Measurements from ENCODE around the gene ARHGAP30. TPM values are rescaled to one million over a fixed set of nuclear protein-coding genes. Genes with fewer than 3 reads are reported as not detected.

The ARHGAP30 gene
- total and polyA plus RNA-seq, 2 of the 8 experiments (the other 6 are each of a cell fraction or from before 2014, with no cell fraction given): 0.27 to 0.39 TPM

- Histone ChIP-seq H2BK15ac (ENCODE audit: low read length) (peak overlapping the region; percentile 90; the same call in 1 of the 2 replicates), H3K4me2 (ENCODE audit: insufficient read depth in 1 of 2, low read depth in 2 of 2, low read length in 2 of 2) (peak overlapping the region; percentile 53 to 71), H3K27me3 (replicated peaks in 1 of 4; ENCODE audit: control insufficient read depth in 3 of 4, extremely low read depth in 1 of 4, insufficient read depth in 3 of 4, low read length in 3 of 4) (no peaks in the 10 kb centered on the region), H3K36me3 (ENCODE audit: control insufficient read depth in 2 of 4, insufficient read depth in 4 of 4, low read length in 3 of 4) (peaks cover 0 to 11% (median 1%) of the 10 kb centered on the region in 4 experiments; a peak in 3 of 8 replicates), H2BK5ac (ENCODE audit: low read depth, low read length) (peak overlapping the region; percentile 94), H2BK20ac (ENCODE audit: low read length) (peak overlapping the region; percentile 89; the same call in 1 of the 2 replicates), H3K4me1 (replicated peaks in 1 of 4; ENCODE audit: control insufficient read depth in 3 of 4, insufficient read depth in 4 of 4, low read length in 3 of 4) (peaks cover 15 to 29% (median 21%) of the 10 kb centered on the region in 4 experiments), H3K79me1 (ENCODE audit: low read depth, low read length) (peaks cover 16% of the 10 kb centered on the region), H3K9ac (replicated peaks in 1 of 4; ENCODE audit: extremely low read depth in 1 of 4, low read depth in 3 of 4, low read length in 3 of 4) (peak overlapping the region in 1 of 4 experiments; percentile 38; a peak in 4 of 7 replicates), H4K5ac (ENCODE audit: insufficient read length, low read depth, low read length) (peak overlapping the region; percentile 68), H3K9me3 (ENCODE audit: insufficient read depth in 2 of 2, low read depth in 1 of 2, low read length in 1 of 2) (no peaks in the 10 kb centered on the region), H4K91ac (replicated peaks; ENCODE audit: insufficient read length, low read length) (peak overlapping the region; percentile 94), H3K56ac (replicated peaks; ENCODE audit: insufficient read length, low read depth, low read length) (peak overlapping the region; percentile 84), H3K18ac (ENCODE audit: extremely low read depth, low read length) (peak overlapping the region; percentile 55), H3K23me2 (ENCODE audit: low read depth, low read length) (peaks cover under 1% of the 10 kb centered on the region; the same call in 1 of the 2 replicates), H2BK12ac (ENCODE audit: low read depth, low read length) (peak overlapping the region; percentile 88; the same call in 1 of the 2 replicates), H3K23ac (ENCODE audit: insufficient read length) (no peak overlapping the region), H2AFZ (ENCODE audit: low read length) (no peak overlapping the region), H3K79me2 (ENCODE audit: control insufficient read depth in 1 of 2, insufficient read depth in 2 of 2, low read length in 2 of 2) (peaks cover 44 to 90% of the 10 kb centered on the region in 2 experiments), H3K27ac (ENCODE audit: low read depth, low read length) (peak overlapping the region; percentile 66; the same call in 1 of the 2 replicates), H4K20me1 (replicated peaks in 1 of 2; ENCODE audit: control insufficient read depth in 1 of 2, insufficient read depth in 2 of 2, low read length in 2 of 2) (peaks cover 9 to 25% of the 10 kb centered on the region in 2 experiments), H4K8ac (ENCODE audit: extremely low read depth, insufficient read depth, low read length) (peak overlapping the region; percentile 18; the same call in 1 of the 2 replicates), H3K4ac (replicated peaks; ENCODE audit: insufficient read length, low read depth, low read length) (peak overlapping the region; percentile 83), H2BK120ac (replicated peaks; ENCODE audit: low read depth, low read length) (peak overlapping the region; percentile 79), H2AK5ac (ENCODE audit: low read depth, low read length) (peak overlapping the region; percentile 97), H3K4me3 (ENCODE audit: extremely low read depth in 1 of 4, insufficient read depth in 2 of 4, low read depth in 3 of 4, low read length in 4 of 4) (peak overlapping the region in 2 of 4 experiments; percentile 21 to 24; a peak in 3 of 8 replicates), H3K14ac (ENCODE audit: insufficient read length) (peak overlapping the region; percentile 68)
- FAIRE-seq (no peak), DNase-seq (ENCODE audit: low read depth in 1 of 2, low spot score in 2 of 2) (peak in 1 of 2 experiments; percentile 69)
- 52% methylated on average over 15 of the region's 15 CpGs; no CpG with 5 or more reads in 1 of the 2 experiments for WGBS, 2 experiments (ENCODE audit: extremely low coverage in 1 of 2, insufficient coverage in 1 of 2, insufficient read length in 1 of 2, insufficient replicate concordance in 2 of 2, low coverage in 1 of 2, low lambda C conversion rate in 2 of 2, missing lambda C conversion rate in 1 of 2)
- ChIA-PET CTCF (ENCODE audit: partially characterized antibody) (interaction anchor here (0.6 to 9.8 kb wide), 6 partner anchors 15 to 152 kb away, joined by 3 to 58 read pairs (median 3); partner anchors contain the start of gene PPOX), POLR2A (ENCODE audit: partially characterized antibody) (interaction anchor here (0.8 to 4.9 kb wide), 8 partner anchors 7 to 119 kb away, joined by 3 to 22 read pairs (median 6); partner anchors contain the start of genes DEDD, F11R and USF1)
- no peak for TF ChIP-seq CTBP2 (IDR thresholded peaks at IDR 0.05; ENCODE audit: borderline replicate concordance, insufficient read depth, insufficient read length, low read length)
- TF ChIP-seq RBBP5 (IDR thresholded peaks at IDR 0.05; ENCODE audit: borderline replicate concordance, low read depth, low read length): 0 out of 2 replicates have a peak, but pooled peaks have one; percentile 40
- no peak for TF ChIP-seq BCL11A (IDR thresholded peaks at IDR 0.05; ENCODE audit: low read depth in 2 of 2, low read length in 2 of 2)
- peak in 1 of 2 experiments; percentile 40; a peak in 1 of 3 replicates for TF ChIP-seq EP300 (IDR thresholded peaks at IDR 0.05; ENCODE audit: borderline replicate concordance in 1 of 2, low read depth in 2 of 2, low read length in 2 of 2)
- TF ChIP-seq JUN (IDR thresholded peaks at IDR 0.05; ENCODE audit: low read depth, low read length): no peak
- TF ChIP-seq CREB1 (IDR thresholded peaks at IDR 0.05): no peak
- TF ChIP-seq EGR1 (IDR thresholded peaks at IDR 0.05; ENCODE audit: borderline replicate concordance, low read depth, low read length): peak; percentile 16; the same call in 1 of the 2 replicates
- peak; percentile 27; the same call in 1 of the 2 replicates for TF ChIP-seq E2F6 (IDR thresholded peaks at IDR 0.05)
- TF ChIP-seq POLR2A (IDR thresholded peaks at IDR 0.05; ENCODE audit: control extremely low read depth in 1 of 2, low read depth in 2 of 2, low read length in 2 of 2): peak; percentile 28 to 32; a peak in 2 of 3 replicates
- no peak for TF ChIP-seq ASH2L (IDR thresholded peaks at IDR 0.05; ENCODE audit: low read length)
Measured at GRCh38 chr1:161013488-161014230, 56.0 kb downstream of the ARHGAP30 start.

All from H1 (cell line).